AG09309 (cell line): Measurements from ENCODE around the gene BHLHE23.
"Not testable (repeated sequence)": the region's sequence is repeated elsewhere in the genome, so short reads cannot be mapped to it uniquely, and the experiment has no call there.

Source experiments
- DNase-seq: peaks from one replicate; pipeline ENCODE4 v3.0.0-alpha.2; 2010; ENCODE audit warnings: low read depth
- H3K4me3 ChIP-seq: 2 replicates; pipeline ENCODE4 v1.5.1; 2011; ENCODE audit warnings: mild to moderate bottlenecking, low read depth, low read length, moderate library complexity; ENCODE audit not compliant: control insufficient read depth
- TF ChIP-seq, protein P1 (sequence below): IDR thresholded peaks from 2 replicates; pipeline ENCODE4 v1.5.1; 2011; ENCODE audit warnings: mild to moderate bottlenecking, low read depth, low read length, inconsistent platforms; ENCODE audit not compliant: insufficient read depth, control insufficient read depth; ENCODE audit errors: missing control alignments

The BHLHE23 gene

DNA sequence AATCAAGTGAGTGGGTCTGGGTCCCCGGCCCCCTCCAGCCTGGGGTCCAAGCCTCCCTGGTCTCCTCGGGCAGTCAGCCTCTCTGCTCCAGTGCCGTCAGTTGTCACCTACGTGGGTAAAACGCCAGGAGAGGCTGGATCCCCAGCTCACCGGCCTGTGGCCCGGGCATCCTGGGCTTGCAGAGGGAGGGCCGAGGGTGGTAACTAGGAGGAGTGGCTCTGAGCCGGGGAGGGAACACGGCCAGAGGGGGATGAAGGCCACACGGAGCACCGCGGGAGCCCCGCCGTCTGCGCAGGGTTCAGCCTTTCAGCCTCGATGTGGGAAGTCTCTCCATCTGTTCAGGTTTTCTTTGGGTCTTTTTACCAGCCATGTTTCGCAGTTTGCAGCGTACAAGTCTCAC, 29.5 kb upstream of the BHLHE23 start:
- TF ChIP-seq, protein P1, sequence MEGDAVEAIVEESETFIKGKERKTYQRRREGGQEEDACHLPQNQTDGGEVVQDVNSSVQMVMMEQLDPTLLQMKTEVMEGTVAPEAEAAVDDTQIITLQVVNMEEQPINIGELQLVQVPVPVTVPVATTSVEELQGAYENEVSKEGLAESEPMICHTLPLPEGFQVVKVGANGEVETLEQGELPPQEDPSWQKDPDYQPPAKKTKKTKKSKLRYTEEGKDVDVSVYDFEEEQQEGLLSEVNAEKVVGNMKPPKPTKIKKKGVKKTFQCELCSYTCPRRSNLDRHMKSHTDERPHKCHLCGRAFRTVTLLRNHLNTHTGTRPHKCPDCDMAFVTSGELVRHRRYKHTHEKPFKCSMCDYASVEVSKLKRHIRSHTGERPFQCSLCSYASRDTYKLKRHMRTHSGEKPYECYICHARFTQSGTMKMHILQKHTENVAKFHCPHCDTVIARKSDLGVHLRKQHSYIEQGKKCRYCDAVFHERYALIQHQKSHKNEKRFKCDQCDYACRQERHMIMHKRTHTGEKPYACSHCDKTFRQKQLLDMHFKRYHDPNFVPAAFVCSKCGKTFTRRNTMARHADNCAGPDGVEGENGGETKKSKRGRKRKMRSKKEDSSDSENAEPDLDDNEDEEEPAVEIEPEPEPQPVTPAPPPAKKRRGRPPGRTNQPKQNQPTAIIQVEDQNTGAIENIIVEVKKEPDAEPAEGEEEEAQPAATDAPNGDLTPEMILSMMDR, result no peak
- no peak overlapping the region for H3K4me3 ChIP-seq
- DNase-seq, result no peak

GRCh38 chr20:63035603-63036185, 28.9 kb upstream of the BHLHE23 start:
- TF ChIP-seq, protein P1, result no peak
- no peak overlapping the region for H3K4me3 ChIP-seq
- DNase-seq, result no peak

GRCh38 chr20:63034710-63035602, 28.2 kb upstream of the BHLHE23 start:
- not testable (repeated sequence) for H3K4me3 ChIP-seq, DNase-seq

DNA sequence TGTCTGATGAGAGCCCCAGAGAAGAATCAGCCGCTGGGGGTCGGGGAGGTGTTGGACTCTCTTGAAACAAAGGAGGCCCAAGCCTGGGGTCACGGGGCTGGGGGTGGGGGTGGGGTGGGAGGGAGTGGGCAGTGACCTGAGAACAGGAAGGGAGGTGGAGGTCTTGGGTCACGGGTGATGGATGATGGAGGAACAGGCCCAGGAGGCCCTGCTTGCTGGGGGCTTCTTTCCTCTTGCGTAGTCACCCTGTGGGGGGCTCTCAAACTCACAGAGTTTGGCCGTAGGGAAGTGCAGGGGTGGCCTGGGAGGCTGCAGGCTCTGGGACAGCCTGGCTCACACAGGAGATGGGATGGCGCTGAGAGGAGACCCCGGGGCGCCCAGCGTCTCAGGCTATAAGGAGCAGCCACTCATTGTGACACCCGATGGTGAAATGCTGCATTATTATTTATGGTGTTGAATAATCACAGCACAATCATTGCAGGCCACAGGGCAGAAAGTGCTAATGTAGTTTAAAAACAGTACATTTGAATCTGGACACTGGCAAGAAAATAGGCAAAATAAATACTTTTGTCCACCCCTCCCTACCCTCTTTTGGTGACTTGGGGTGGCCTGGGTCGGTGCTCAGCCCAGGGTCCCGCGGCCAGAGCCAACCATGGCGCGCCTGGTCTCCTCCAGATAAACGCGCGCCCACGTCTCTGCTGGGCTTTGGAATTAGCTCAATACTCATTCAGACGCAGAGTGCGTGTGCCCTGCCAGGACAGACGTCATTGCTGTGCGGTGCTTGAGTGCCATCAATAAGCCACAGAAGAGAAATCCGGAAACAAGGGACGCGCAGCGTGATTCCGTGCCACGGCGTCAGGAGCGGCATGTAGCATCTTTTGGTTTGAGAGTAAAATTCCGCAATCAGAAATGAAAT, 27.3 kb upstream of the BHLHE23 start:
- TF ChIP-seq, protein P1, result no peak
- DNase-seq, result no peak
- H3K4me3 ChIP-seq, result no peak overlapping the region

- H3K4me3 ChIP-seq, result no peak overlapping the region
- DNase-seq, result no peak
Observed at GRCh38 chr20:63032861-63033793, 26.4 kb upstream of the BHLHE23 start.

More at GRCh38 chr20:63032861-63033793, 26.4 kb upstream of the BHLHE23 start:
- TF ChIP-seq, protein P1, result no peak
